Body of pancreas (tissue), 4 donors: Measurements from ENCODE around the gene NUBPL.

Experiments used
- POLR2A ChIP-seq, 3 donors: fragments of 450-650 bp; IDR thresholded peaks; one replicate each; pipeline ENCODE4 v1.6.1; 2016; ENCODE audit warnings: antibody characterized with exemption in 3 of 3, mild to moderate bottlenecking in 2 of 3
- TF ChIP-seq, protein P1 (sequence below), 7 experiments: fragments of 450-650 bp in 4 of 7; fragments of 200-600 bp in 3 of 7; sonication (generic) in 3 of 7; IDR thresholded peaks; one replicate each; pipeline ENCODE4 v1.5.1; 2016 to 2019; ENCODE audit warnings: antibody characterized with exemption in 7 of 7

DNA sequence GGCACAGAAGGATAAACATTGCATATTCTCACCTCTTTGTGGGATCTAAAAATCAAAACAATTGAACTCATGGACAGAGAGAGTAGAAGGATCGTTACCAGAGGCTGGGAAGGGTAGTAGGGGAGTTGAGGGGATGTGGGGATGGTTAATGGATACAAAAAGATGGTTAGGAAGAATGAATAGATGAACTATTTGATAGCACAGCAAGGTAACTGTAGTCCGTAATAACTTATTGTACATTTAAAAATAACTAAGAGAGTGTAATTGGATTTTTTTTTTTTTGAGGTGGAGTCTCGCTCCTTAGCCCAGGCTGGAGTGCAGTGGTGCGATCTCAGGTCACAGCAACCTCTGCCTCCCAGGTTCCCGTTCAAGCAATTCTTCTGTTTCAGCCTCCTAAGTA lies 52.0 kb downstream of the NUBPL start:
- TF ChIP-seq, protein P1, sequence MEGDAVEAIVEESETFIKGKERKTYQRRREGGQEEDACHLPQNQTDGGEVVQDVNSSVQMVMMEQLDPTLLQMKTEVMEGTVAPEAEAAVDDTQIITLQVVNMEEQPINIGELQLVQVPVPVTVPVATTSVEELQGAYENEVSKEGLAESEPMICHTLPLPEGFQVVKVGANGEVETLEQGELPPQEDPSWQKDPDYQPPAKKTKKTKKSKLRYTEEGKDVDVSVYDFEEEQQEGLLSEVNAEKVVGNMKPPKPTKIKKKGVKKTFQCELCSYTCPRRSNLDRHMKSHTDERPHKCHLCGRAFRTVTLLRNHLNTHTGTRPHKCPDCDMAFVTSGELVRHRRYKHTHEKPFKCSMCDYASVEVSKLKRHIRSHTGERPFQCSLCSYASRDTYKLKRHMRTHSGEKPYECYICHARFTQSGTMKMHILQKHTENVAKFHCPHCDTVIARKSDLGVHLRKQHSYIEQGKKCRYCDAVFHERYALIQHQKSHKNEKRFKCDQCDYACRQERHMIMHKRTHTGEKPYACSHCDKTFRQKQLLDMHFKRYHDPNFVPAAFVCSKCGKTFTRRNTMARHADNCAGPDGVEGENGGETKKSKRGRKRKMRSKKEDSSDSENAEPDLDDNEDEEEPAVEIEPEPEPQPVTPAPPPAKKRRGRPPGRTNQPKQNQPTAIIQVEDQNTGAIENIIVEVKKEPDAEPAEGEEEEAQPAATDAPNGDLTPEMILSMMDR (IDR thresholded peaks at IDR 0.05), result no peak
- no peak for TF ChIP-seq POLR2A (IDR thresholded peaks at IDR 0.05)
